DND-41 (cell line): ENCODE measurements around the gene ZNF451.

ENCODE experiments used
- ATAC-seq: fragments of 200-7000 bp; cut with Tn5 transposase; 3 replicates; pipeline ENCODE4 v1.9.1; 2021; ENCODE audit warnings: low read depth; ENCODE audit not compliant: insufficient read depth
- DNase-seq: peaks from one replicate; pipeline ENCODE4 v3.0.0-alpha.2; 2020
- H2AFZ ChIP-seq: 2 replicates; pipeline ENCODE4 v1.6.0; 2012; ENCODE audit warnings: low read depth, low read length
- H3K27ac ChIP-seq: 2 replicates; pipeline ENCODE4 v1.5.1; 2012; ENCODE audit warnings: low read length, inconsistent platforms
- H3K27me3 ChIP-seq: fragments of 200-600 bp; sonication (generic); 2 replicates; pipeline ENCODE4 v1.6.0; 2012; ENCODE audit warnings: low read length, mild to moderate bottlenecking, inconsistent platforms; ENCODE audit not compliant: insufficient read depth, poor library complexity
- H3K36me3 ChIP-seq: 2 replicates; pipeline ENCODE4 v1.5.1; 2012; ENCODE audit warnings: low read length, inconsistent platforms; ENCODE audit not compliant: insufficient read depth
- H3K4me1 ChIP-seq: 2 replicates; pipeline ENCODE4 v1.5.1; 2012; ENCODE audit warnings: mild to moderate bottlenecking, low read length; ENCODE audit not compliant: insufficient read depth
- H3K4me2 ChIP-seq: 2 replicates; pipeline ENCODE4 v1.6.0; 2012; ENCODE audit warnings: mild to moderate bottlenecking, moderate library complexity, low read length, inconsistent platforms; ENCODE audit not compliant: insufficient read depth
- H3K4me3 ChIP-seq, 2 experiments: fragments of 200-600 bp in 1 of 2; shearing (Covaris generic) in 1 of 2; 2 replicates each; pipeline ENCODE4 v1.5.1; 2012 to 2016; ENCODE audit warnings: inconsistent platforms in 2 of 2, low read length in 2 of 2, mild to moderate bottlenecking in 2 of 2, low read depth in 1 of 2, moderate library complexity in 1 of 2
- H3K79me2 ChIP-seq: 2 replicates; pipeline ENCODE4 v1.6.0; 2012; ENCODE audit warnings: low read length, inconsistent platforms; ENCODE audit not compliant: insufficient read depth
- H3K9ac ChIP-seq: 2 replicates; pipeline ENCODE4 v1.6.0; 2012; ENCODE audit warnings: low read depth, mild to moderate bottlenecking, inconsistent platforms, low read length, moderate library complexity
- H3K9me3 ChIP-seq: 2 replicates; pipeline ENCODE4 v1.5.1; 2012; ENCODE audit warnings: low read length, moderate library complexity, mild to moderate bottlenecking, inconsistent platforms; ENCODE audit not compliant: insufficient read depth, severe bottlenecking
- H4K20me1 ChIP-seq: 2 replicates; pipeline ENCODE4 v1.6.0; 2012; ENCODE audit warnings: low read length; ENCODE audit not compliant: insufficient read depth
- CTCF ChIP-seq: IDR thresholded peaks from 2 replicates; pipeline ENCODE4 v1.5.1; 2012; ENCODE audit warnings: borderline replicate concordance, low read length, moderate library complexity, mild to moderate bottlenecking; ENCODE audit not compliant: poor library complexity, severe bottlenecking; ENCODE audit errors: extremely low read depth
- EZH2 ChIP-seq: IDR thresholded peaks from 3 replicates; pipeline ENCODE4 v1.6.1; 2012; ENCODE audit warnings: borderline replicate concordance, low read depth, mild to moderate bottlenecking, moderate library complexity, low read length, inconsistent platforms; ENCODE audit not compliant: severe bottlenecking

Gene ZNF451

GRCh38 chr6:57048577-57048976 lies 41.4 kb upstream of the ZNF451 start:
- TF ChIP-seq CTCF (no peak), EZH2 (no peak)
- no peak for ATAC-seq
- peak overlapping the region; percentile 57 for H3K4me2 ChIP-seq
- no peak overlapping the region; the same call in 1 of the 2 replicates for H3K27ac ChIP-seq
- peak overlapping the region; percentile 1 to 52; a peak in 1 of 4 replicates for H3K4me3 ChIP-seq
- peaks cover 54% of the 10 kb centered on the region for H3K36me3 ChIP-seq
- H3K79me2 ChIP-seq, result peaks cover 47% of the 10 kb centered on the region
- peaks cover 29% of the 10 kb centered on the region for H3K4me1 ChIP-seq
- DNase-seq, result no peak
- H3K9me3 ChIP-seq, result no peaks in the 10 kb centered on the region
- H3K9ac ChIP-seq, result peak overlapping the region; percentile 38; the same call in 1 of the 2 replicates
- peaks cover 13% of the 10 kb centered on the region; the same call in 1 of the 2 replicates for H4K20me1 ChIP-seq
- no peak overlapping the region for H2AFZ ChIP-seq
- no peaks in the 10 kb centered on the region for H3K27me3 ChIP-seq

GRCh38 chr6:57063847-57064246 lies 26.1 kb upstream of the ZNF451 start:
- no peak overlapping the region for H2AFZ ChIP-seq
- H3K27ac ChIP-seq, result no peak overlapping the region
- H3K27me3 ChIP-seq, result no peaks in the 10 kb centered on the region
- H3K9ac ChIP-seq, result no peak overlapping the region
- TF ChIP-seq CTCF, result no peak
- TF ChIP-seq EZH2, result no peak
- no peaks in the 10 kb centered on the region for H3K9me3 ChIP-seq
- H3K4me1 ChIP-seq, result no peaks in the 10 kb centered on the region
- no peak for ATAC-seq
- H3K36me3 ChIP-seq, result peaks cover 24% of the 10 kb centered on the region; the same call in 1 of the 2 replicates
- no peak overlapping the region for H3K4me2 ChIP-seq
- no peaks in the 10 kb centered on the region for H4K20me1 ChIP-seq
- DNase-seq, result no peak
- no peak overlapping the region for H3K4me3 ChIP-seq
- no peaks in the 10 kb centered on the region for H3K79me2 ChIP-seq

GRCh38 chr6:57064809-57065208 lies 25.2 kb upstream of the ZNF451 start:
- H3K36me3 ChIP-seq, result peaks cover 20% of the 10 kb centered on the region; the same call in 1 of the 2 replicates
- H4K20me1 ChIP-seq, result no peaks in the 10 kb centered on the region
- H3K4me2 ChIP-seq, result no peak overlapping the region
- TF ChIP-seq EZH2 (no peak), CTCF (no peak)
- no peaks in the 10 kb centered on the region for H3K79me2 ChIP-seq
- no peak overlapping the region for H3K9ac ChIP-seq
- no peaks in the 10 kb centered on the region for H3K27me3 ChIP-seq
- no peak overlapping the region for H3K27ac ChIP-seq
- no peak overlapping the region for H2AFZ ChIP-seq
- ATAC-seq, result no peak
- DNase-seq, result no peak
- H3K4me1 ChIP-seq, result no peaks in the 10 kb centered on the region
- no peak overlapping the region for H3K4me3 ChIP-seq
- H3K9me3 ChIP-seq, result no peaks in the 10 kb centered on the region

GRCh38 chr6:57068061-57068460 lies 21.9 kb upstream of the ZNF451 start:
- no peaks in the 10 kb centered on the region for H3K9me3 ChIP-seq
- H3K27me3 ChIP-seq, result no peaks in the 10 kb centered on the region
- H3K79me2 ChIP-seq, result no peaks in the 10 kb centered on the region
- no peak for ATAC-seq
- no peak for DNase-seq
- H3K36me3 ChIP-seq, result peaks cover 10% of the 10 kb centered on the region; the same call in 1 of the 2 replicates
- H3K4me2 ChIP-seq, result no peak overlapping the region
- no peaks in the 10 kb centered on the region for H4K20me1 ChIP-seq
- no peak for TF ChIP-seq CTCF
- no peak for TF ChIP-seq EZH2
- H3K9ac ChIP-seq, result no peak overlapping the region
- no peaks in the 10 kb centered on the region for H3K4me1 ChIP-seq
- H3K27ac ChIP-seq, result no peak overlapping the region
- H3K4me3 ChIP-seq, result no peak overlapping the region
- H2AFZ ChIP-seq, result no peak overlapping the region
